Activated CD4-positive, CD25-positive, alpha-beta regulatory T cell treated with anti-CD3 and anti-CD28 coated beads, Interleukin-2, amount 50 U/mL, for 24 hours (primary cell): ENCODE measurements around the gene SLC24A5.

ENCODE experiments used
- ATAC-seq, 2 donors: fragments of 150-1000 bp; cut with Tn5 transposase; one replicate each; pipeline ENCODE4 v1.10.0; 2021; ENCODE audit warnings: mild to moderate bottlenecking in 1 of 2, moderate library complexity in 1 of 2

The SLC24A5 gene

GRCh38 chr15:48119277-48119676, 1.5 kb upstream of the SLC24A5 start:
- no peak for ATAC-seq

GRCh38 chr15:48121849-48122248, 1.1 kb downstream of the SLC24A5 start:
- ATAC-seq: no peak

- no peak for ATAC-seq
Observed at GRCh38 chr15:48126667-48127355, 6.0 kb downstream of the SLC24A5 start.

- ATAC-seq: no peak
Observed at GRCh38 chr15:48131324-48131723, 10.5 kb downstream of the SLC24A5 start.

GRCh38 chr15:48132874-48133273, 12.1 kb downstream of the SLC24A5 start:
- no peak for ATAC-seq

- no peak for ATAC-seq
Observed at GRCh38 chr15:48143856-48144255, 23.1 kb downstream of the SLC24A5 start.

- no peak for ATAC-seq
Observed at GRCh38 chr15:48144889-48145288, 24.1 kb downstream of the SLC24A5 start.

- no peak for ATAC-seq
Observed at GRCh38 chr15:48145923-48146322, 25.1 kb downstream of the SLC24A5 start.

GRCh38 chr15:48147358-48147757, 26.6 kb downstream of the SLC24A5 start:
- no peak for ATAC-seq

GRCh38 chr15:48149858-48150257, 29.1 kb downstream of the SLC24A5 start:
- ATAC-seq: no peak

- no peak for ATAC-seq
Observed at GRCh38 chr15:48153526-48153925, 32.7 kb downstream of the SLC24A5 start.

- ATAC-seq: no peak
Observed at GRCh38 chr15:48168616-48169015, 47.8 kb downstream of the SLC24A5 start.

GRCh38 chr15:48170981-48171380, 50.2 kb downstream of the SLC24A5 start:
- ATAC-seq: no peak

- no peak for ATAC-seq
Observed at GRCh38 chr15:48175126-48175525, 54.3 kb downstream of the SLC24A5 start.

GRCh38 chr15:48176112-48176511, 55.3 kb downstream of the SLC24A5 start:
- no peak for ATAC-seq

- no peak for ATAC-seq
Observed at GRCh38 chr15:48176957-48177356, 56.2 kb downstream of the SLC24A5 start.

- peak; percentile 31 to 54 for ATAC-seq
Observed at GRCh38 chr15:48177383-48177765, 56.6 kb downstream of the SLC24A5 start.

GRCh38 chr15:48177766-48178647, 57.2 kb downstream of the SLC24A5 start, which contains the start of gene MYEF2:
Gene MYEF2 (minus strand): TSS chr15:48178295. CDS start chr15:48178237, 58 bp downstream.
- peak; percentile 78 to 82 for ATAC-seq

- ATAC-seq: no peak
Observed at GRCh38 chr15:48178648-48178931, 57.8 kb downstream of the SLC24A5 start.

- no peak for ATAC-seq
Observed at GRCh38 chr15:48182749-48183148, 62.0 kb downstream of the SLC24A5 start.

GRCh38 chr15:48185529-48185928, 64.7 kb downstream of the SLC24A5 start:
- no peak for ATAC-seq

- ATAC-seq: no peak
Observed at GRCh38 chr15:48186271-48186670, 65.5 kb downstream of the SLC24A5 start.

- ATAC-seq: no peak
Observed at GRCh38 chr15:48190932-48191573, 70.3 kb downstream of the SLC24A5 start.
